ENCODE results near the gene GDPD3.
A peak's percentile ranks its signal among the peaks of the same experiment; 100 is the strongest.

Gene GDPD3

DNA sequence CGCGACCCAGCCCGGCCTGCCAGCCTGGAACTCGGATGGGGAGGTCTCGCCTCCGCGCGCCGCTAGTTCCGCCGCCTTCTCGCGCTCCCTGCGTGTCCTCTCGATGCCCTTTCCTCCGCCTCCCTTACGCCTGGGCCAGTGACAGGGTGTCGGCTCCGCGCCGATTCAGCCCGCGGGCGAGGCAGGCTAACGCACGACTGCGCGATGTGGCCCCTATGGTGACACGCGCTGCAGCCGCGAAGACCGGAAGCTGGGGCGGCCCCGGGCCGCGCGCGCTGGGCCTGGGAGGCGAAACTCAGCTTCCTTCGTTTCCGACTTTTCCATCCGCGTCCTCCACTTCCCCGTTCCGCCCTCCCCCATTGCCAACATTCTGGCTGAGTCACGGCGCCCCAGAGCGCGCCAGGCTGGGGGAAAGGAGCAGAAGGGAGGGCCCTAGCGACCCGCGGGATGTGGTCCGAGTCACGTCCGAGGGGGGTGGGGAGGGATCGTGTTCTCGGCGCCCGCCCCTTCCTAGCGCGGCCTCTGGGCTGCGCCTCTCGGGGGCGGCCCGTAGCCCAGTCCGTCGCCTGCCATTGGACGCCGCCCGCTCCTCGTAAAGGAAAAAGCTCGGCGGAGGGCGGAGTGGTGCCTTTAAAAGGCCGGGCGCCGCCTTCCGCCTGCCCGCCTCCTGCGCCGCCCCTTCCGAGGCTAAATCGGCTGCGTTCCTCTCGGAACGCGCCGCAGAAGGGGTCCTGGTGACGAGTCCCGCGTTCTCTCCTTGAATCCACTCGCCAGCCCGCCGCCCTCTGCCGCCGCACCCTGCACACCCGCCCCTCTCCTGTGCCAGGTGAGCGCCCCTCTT is 48.0 kb downstream of the GDPD3 start, which contains the start of gene ALDOA:
TSS of gene ALDOA (plus strand) at position 659 of the 841 bp plus-strand sequence. CDS start 1,138 bp downstream, outside the sequence.
- Mint-ChIP-seq H3K4me1 (peaks cover 39% of the 10 kb centered on the region), H3K27me3 (no peaks in the 10 kb centered on the region), H3K9me3 (no peaks in the 10 kb centered on the region), H3K36me3 (ENCODE audit: insufficient read depth) (peaks cover 53% of the 10 kb centered on the region), H3K27ac (ENCODE audit: low read depth) (peak within 1 kb of the TSS; percentile 98), H3K4me3 (peak within 1 kb of the TSS; percentile 96)
- peak; percentile 87 for ATAC-seq (replicated peaks; ENCODE audit: extremely low read depth, poor library complexity, severe bottlenecking)
- DNase-seq (ENCODE audit: low spot score in 2 of 2) = peak; percentile 86 to 92

DNA sequence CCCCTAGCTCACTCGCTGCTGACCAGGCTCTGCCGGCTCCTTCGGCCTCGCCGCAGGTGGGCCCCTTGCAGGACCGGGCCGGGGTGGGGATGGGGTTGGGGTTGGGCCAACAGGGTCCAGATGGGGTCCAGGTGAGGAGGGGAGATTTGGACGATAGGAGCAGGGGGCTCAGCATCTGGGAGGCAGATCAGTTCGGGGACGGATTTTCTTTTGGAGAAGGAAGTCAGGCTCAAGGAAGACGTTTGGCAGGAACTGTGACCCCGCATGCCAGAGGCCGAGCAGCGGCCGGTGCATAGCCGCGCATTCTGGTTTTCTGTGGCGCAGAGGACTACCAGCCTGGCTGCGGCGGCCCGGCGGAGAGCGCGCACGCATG is 48.6 kb downstream of the GDPD3 start:
- no peak for DNase-seq (ENCODE audit: low spot score in 2 of 2)
- Mint-ChIP-seq H3K27me3 (no peaks in the 10 kb centered on the region), H3K36me3 (ENCODE audit: insufficient read depth) (peaks cover 46% of the 10 kb centered on the region), H3K4me3 (peak overlapping the region; percentile 96), H3K9me3 (no peaks in the 10 kb centered on the region), H3K4me1 (peaks cover 38% of the 10 kb centered on the region), H3K27ac (ENCODE audit: low read depth) (peak overlapping the region; percentile 98)
- no peak for ATAC-seq (replicated peaks; ENCODE audit: extremely low read depth, poor library complexity, severe bottlenecking)

- Mint-ChIP-seq H3K9me3 (no peaks in the 10 kb centered on the region), H3K27me3 (no peaks in the 10 kb centered on the region), H3K4me3 (peak overlapping the region; percentile 96), H3K27ac (ENCODE audit: low read depth) (peak overlapping the region; percentile 98), H3K4me1 (peaks cover 33% of the 10 kb centered on the region), H3K36me3 (ENCODE audit: insufficient read depth) (peaks cover 40% of the 10 kb centered on the region)
- DNase-seq (ENCODE audit: low spot score in 2 of 2) (peak; percentile 35 to 37), ATAC-seq (replicated peaks; ENCODE audit: extremely low read depth, poor library complexity, severe bottlenecking) (no peak)
Observed at GRCh38 chr16:30063893-30064728, 49.2 kb downstream of the GDPD3 start.

- Mint-ChIP-seq H3K27me3 (no peaks in the 10 kb centered on the region), H3K4me1 (peaks cover 28% of the 10 kb centered on the region), H3K4me3 (peak overlapping the region; percentile 96), H3K36me3 (ENCODE audit: insufficient read depth) (peaks cover 35% of the 10 kb centered on the region), H3K27ac (ENCODE audit: low read depth) (peak overlapping the region; percentile 98), H3K9me3 (no peaks in the 10 kb centered on the region)
- DNase-seq (ENCODE audit: low spot score in 2 of 2) (no peak), ATAC-seq (replicated peaks; ENCODE audit: extremely low read depth, poor library complexity, severe bottlenecking) (no peak)
Observed at GRCh38 chr16:30063278-30063892, 50.0 kb downstream of the GDPD3 start.

DNA sequence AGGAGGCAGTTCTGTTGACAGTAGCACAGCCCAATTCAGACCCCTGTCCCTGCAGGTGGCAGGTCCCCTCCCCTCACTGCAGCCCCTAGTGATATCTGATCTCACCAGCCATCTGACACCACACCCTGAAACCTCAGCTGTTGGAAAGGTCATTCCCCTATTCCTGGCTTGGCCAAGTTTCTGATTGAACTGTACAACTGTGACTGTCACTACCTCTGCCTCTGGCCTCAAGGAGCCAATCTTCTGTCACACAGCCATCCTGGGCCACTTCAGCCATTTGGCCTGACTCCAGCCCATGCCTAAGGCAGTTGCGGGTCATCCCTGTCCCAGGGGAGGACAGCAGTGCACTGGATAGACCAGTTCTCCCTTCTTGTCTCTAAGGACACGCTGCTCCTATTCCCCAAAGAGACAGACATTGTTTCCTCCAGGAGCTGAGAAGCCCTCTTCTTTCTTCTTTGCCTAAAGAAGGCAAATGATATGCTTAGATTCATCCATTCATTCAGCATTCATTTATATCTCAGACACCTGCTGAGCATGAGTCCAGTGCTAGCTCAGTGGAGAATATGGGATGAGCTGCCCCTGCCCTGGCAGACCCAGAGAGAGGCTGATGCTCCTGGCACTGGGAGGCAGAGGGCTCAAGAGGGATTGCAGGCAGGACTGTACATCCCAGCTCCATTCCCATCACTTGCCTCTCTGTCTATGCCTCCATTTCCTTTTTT is 52.3 kb downstream of the GDPD3 start:
- no peaks in the 10 kb centered on the region for H3K27me3 Mint-ChIP-seq
- ATAC-seq (replicated peaks; ENCODE audit: extremely low read depth, poor library complexity, severe bottlenecking) (no peak), DNase-seq (ENCODE audit: low spot score in 2 of 2) (no peak)
- peaks cover 17% of the 10 kb centered on the region for H3K36me3 Mint-ChIP-seq (ENCODE audit: insufficient read depth)
- H3K4me3 Mint-ChIP-seq = no peak overlapping the region
- no peak overlapping the region for H3K27ac Mint-ChIP-seq (ENCODE audit: low read depth)
- H3K9me3 Mint-ChIP-seq = no peaks in the 10 kb centered on the region
- H3K4me1 Mint-ChIP-seq = peaks cover 11% of the 10 kb centered on the region

GRCh38 chr16:30060346-30060745 is 53.0 kb downstream of the GDPD3 start:
- H3K4me1 Mint-ChIP-seq = peaks cover 11% of the 10 kb centered on the region
- H3K36me3 Mint-ChIP-seq (ENCODE audit: insufficient read depth) = peaks cover 12% of the 10 kb centered on the region
- no peak overlapping the region for H3K4me3 Mint-ChIP-seq
- no peaks in the 10 kb centered on the region for H3K27me3 Mint-ChIP-seq
- DNase-seq (ENCODE audit: low spot score in 2 of 2) (no peak), ATAC-seq (replicated peaks; ENCODE audit: extremely low read depth, poor library complexity, severe bottlenecking) (no peak)
- no peaks in the 10 kb centered on the region for H3K9me3 Mint-ChIP-seq
- H3K27ac Mint-ChIP-seq (ENCODE audit: low read depth) = no peak overlapping the region

- Mint-ChIP-seq H3K4me3 (peak overlapping the region; percentile 83), H3K36me3 (ENCODE audit: insufficient read depth) (peaks cover 13% of the 10 kb centered on the region), H3K9me3 (no peaks in the 10 kb centered on the region), H3K4me1 (peaks cover 23% of the 10 kb centered on the region), H3K27ac (ENCODE audit: low read depth) (no peak overlapping the region), H3K27me3 (no peaks in the 10 kb centered on the region)
- DNase-seq (ENCODE audit: low spot score in 2 of 2) (peak in 1 of 2 donors; percentile 36), ATAC-seq (replicated peaks; ENCODE audit: extremely low read depth, poor library complexity, severe bottlenecking) (no peak)
Observed at GRCh38 chr16:30054959-30055553, 58.3 kb downstream of the GDPD3 start.
